Glutamatergic neuron (in vitro differentiated cells): ENCODE data around the gene TRIM14. TPM values are rescaled to one million over a fixed set of nuclear protein-coding genes. Genes with fewer than 3 reads are reported as not detected.

Experiments
- DNase-seq: peaks from one replicate; pipeline ENCODE4 v3.0.0; 2022
- H3K27ac Mint-ChIP-seq: one replicate; pipeline ENCODE4 v1.8.0; 2020; ENCODE audit warnings: mild to moderate bottlenecking, mixed read lengths, inconsistent platforms; ENCODE audit not compliant: unreplicated experiment
- H3K27me3 Mint-ChIP-seq: one replicate; pipeline ENCODE4 v1.8.0; 2020; ENCODE audit warnings: mild to moderate bottlenecking, moderate library complexity, mixed read lengths, inconsistent platforms; ENCODE audit not compliant: unreplicated experiment
- H3K36me3 Mint-ChIP-seq: one replicate; pipeline ENCODE4 v1.8.0; 2020; ENCODE audit warnings: mild to moderate bottlenecking, mixed read lengths, inconsistent platforms; ENCODE audit not compliant: unreplicated experiment
- H3K4me1 Mint-ChIP-seq: one replicate; pipeline ENCODE4 v1.8.0; 2020; ENCODE audit warnings: mild to moderate bottlenecking, low read depth, mixed read lengths, inconsistent platforms; ENCODE audit not compliant: unreplicated experiment
- H3K4me3 Mint-ChIP-seq: one replicate; pipeline ENCODE4 v1.8.0; 2020; ENCODE audit warnings: mild to moderate bottlenecking, mixed read lengths, inconsistent platforms; ENCODE audit not compliant: unreplicated experiment
- H3K9me3 Mint-ChIP-seq: one replicate; pipeline ENCODE4 v1.8.0; 2020; ENCODE audit warnings: mild to moderate bottlenecking, moderate library complexity, mixed read lengths, inconsistent platforms; ENCODE audit not compliant: unreplicated experiment
- total RNA-seq: library from RNA; stranded (reverse); fragmentation: NEBNext Ultra II Directional; extraction: Animal tissue kit (Norgen Biotek cat#: 25700); gene quantifications from one replicate; pipeline ENCODE4 v1.2.1, GENCODE V29; 2021; ENCODE audit not compliant: unreplicated experiment
- TF ChIP-seq, protein P1 (sequence below): fragments of 200-600 bp; sonication (generic); IDR thresholded peaks from one replicate; pipeline ENCODE4 v1.5.0; 2021; ENCODE audit not compliant: partially characterized antibody, unreplicated experiment

The TRIM14 gene
- total RNA-seq, 1 donor from 2014 or later = 0.71 TPM

GRCh38 chr9:98097836-98098235 is 21.2 kb downstream of the TRIM14 start:
- peaks cover 3% of the 10 kb centered on the region for H3K9me3 Mint-ChIP-seq
- H3K36me3 Mint-ChIP-seq = no peaks in the 10 kb centered on the region
- H3K27me3 Mint-ChIP-seq = peaks cover 3% of the 10 kb centered on the region
- H3K27ac Mint-ChIP-seq = no peak overlapping the region
- no peaks in the 10 kb centered on the region for H3K4me1 Mint-ChIP-seq
- no peak overlapping the region for H3K4me3 Mint-ChIP-seq
- no peak for DNase-seq
- TF ChIP-seq, protein P1, sequence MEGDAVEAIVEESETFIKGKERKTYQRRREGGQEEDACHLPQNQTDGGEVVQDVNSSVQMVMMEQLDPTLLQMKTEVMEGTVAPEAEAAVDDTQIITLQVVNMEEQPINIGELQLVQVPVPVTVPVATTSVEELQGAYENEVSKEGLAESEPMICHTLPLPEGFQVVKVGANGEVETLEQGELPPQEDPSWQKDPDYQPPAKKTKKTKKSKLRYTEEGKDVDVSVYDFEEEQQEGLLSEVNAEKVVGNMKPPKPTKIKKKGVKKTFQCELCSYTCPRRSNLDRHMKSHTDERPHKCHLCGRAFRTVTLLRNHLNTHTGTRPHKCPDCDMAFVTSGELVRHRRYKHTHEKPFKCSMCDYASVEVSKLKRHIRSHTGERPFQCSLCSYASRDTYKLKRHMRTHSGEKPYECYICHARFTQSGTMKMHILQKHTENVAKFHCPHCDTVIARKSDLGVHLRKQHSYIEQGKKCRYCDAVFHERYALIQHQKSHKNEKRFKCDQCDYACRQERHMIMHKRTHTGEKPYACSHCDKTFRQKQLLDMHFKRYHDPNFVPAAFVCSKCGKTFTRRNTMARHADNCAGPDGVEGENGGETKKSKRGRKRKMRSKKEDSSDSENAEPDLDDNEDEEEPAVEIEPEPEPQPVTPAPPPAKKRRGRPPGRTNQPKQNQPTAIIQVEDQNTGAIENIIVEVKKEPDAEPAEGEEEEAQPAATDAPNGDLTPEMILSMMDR = no peak

DNA sequence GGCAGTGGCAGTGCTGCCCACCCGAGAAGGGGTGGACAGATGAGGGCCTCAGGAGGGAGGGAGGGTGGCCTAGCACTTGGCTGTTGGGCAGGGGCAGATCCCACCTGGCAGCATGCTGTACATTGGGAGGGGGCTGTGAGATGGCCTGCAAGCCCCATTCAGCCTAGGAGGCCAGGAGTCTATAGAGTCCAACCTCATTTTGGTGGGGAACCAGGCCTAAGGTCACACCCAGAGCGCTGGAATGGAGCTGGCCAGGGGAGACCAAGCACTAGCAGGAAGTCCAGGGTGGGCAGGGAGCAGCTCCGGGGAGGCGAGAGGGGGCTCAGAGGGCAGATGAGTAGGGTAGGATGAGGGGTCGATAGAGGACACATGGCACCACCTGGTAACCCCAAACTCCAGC is 22.9 kb downstream of the TRIM14 start:
- no peak overlapping the region for H3K4me3 Mint-ChIP-seq
- no peaks in the 10 kb centered on the region for H3K36me3 Mint-ChIP-seq
- peaks cover 4% of the 10 kb centered on the region for H3K27me3 Mint-ChIP-seq
- peaks cover 3% of the 10 kb centered on the region for H3K9me3 Mint-ChIP-seq
- TF ChIP-seq, protein P1 = no peak
- no peaks in the 10 kb centered on the region for H3K4me1 Mint-ChIP-seq
- no peak for DNase-seq
- no peak overlapping the region for H3K27ac Mint-ChIP-seq

- no peak overlapping the region for H3K4me3 Mint-ChIP-seq
- no peaks in the 10 kb centered on the region for H3K4me1 Mint-ChIP-seq
- no peak for DNase-seq
- H3K27me3 Mint-ChIP-seq = peaks cover 4% of the 10 kb centered on the region
- TF ChIP-seq, protein P1 = no peak
- H3K27ac Mint-ChIP-seq = no peak overlapping the region
- no peaks in the 10 kb centered on the region for H3K36me3 Mint-ChIP-seq
- peaks cover 2% of the 10 kb centered on the region for H3K9me3 Mint-ChIP-seq
These were observed 23.6 kb downstream of the TRIM14 start for GRCh38 chr9:98095401-98095800.

DNA sequence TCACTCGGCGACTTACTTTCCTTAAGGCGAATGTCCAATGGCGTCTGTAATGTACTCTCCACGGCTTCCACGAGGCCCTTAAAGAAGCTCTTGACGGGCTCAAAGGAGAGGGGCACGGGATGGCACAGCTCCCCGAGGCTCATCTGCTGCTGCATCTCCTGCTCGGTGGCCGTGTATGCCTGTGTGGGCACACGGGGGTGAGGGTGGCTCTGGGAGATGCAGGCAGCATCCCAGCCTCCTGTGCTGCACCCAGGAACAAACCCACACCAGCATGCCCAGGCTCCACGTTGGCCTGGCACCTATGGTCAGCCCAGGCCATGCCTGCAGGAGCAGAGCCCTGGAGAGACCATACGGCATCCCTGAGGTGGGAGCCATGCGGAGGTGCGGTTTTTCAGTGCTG is 24.2 kb downstream of the TRIM14 start:
- TF ChIP-seq, protein P1 = no peak
- H3K4me1 Mint-ChIP-seq = no peaks in the 10 kb centered on the region
- H3K4me3 Mint-ChIP-seq = no peak overlapping the region
- peaks cover 5% of the 10 kb centered on the region for H3K27me3 Mint-ChIP-seq
- DNase-seq = no peak
- no peaks in the 10 kb centered on the region for H3K36me3 Mint-ChIP-seq
- no peak overlapping the region for H3K27ac Mint-ChIP-seq
- H3K9me3 Mint-ChIP-seq = peaks cover 3% of the 10 kb centered on the region

DNA sequence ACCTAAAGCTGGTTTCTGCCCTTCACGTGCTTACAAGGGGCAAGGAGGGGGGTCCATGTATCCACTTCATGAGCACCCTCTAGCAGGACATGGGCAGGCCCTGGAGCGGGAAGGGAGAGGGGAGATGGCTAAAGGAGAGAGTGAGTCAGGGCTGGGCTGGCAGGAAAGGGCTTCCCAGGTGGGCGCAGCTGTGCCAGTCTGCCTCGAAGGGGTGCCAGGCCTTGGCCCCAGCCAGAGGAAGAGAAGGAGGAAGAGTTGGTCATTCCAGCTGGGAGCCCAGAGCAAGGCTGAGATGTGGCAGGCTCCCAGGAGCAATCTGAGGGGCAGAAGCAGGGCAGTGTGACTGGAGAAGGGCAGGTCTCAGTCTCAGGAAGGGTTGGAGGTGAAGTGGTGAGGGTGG is 24.7 kb downstream of the TRIM14 start:
- Mint-ChIP-seq H3K4me3 (no peak overlapping the region), H3K27me3 (peaks cover 5% of the 10 kb centered on the region), H3K27ac (no peak overlapping the region)

More for the DNA sequence above, 24.7 kb downstream of the TRIM14 start:
- no peaks in the 10 kb centered on the region for H3K36me3 Mint-ChIP-seq
- H3K9me3 Mint-ChIP-seq = peaks cover 3% of the 10 kb centered on the region
- H3K4me1 Mint-ChIP-seq = no peaks in the 10 kb centered on the region
- TF ChIP-seq, protein P1 = no peak
- DNase-seq = no peak
